LNCaP clone FGC (cell line): ENCODE measurements around the gene ATRIP.

Experiments
- DNase-seq: peaks from one replicate; pipeline ENCODE4 v3.0.0-alpha.2; 2011; ENCODE audit warnings: low read depth
- H3K4me3 ChIP-seq: 2 replicates; pipeline ENCODE4 v1.5.1; 2011; ENCODE audit warnings: mild to moderate bottlenecking, low read depth, low read length, control low read depth
- TF ChIP-seq, protein P1 (sequence below): IDR thresholded peaks from 2 replicates; pipeline ENCODE4 v1.5.1; 2012; ENCODE audit warnings: mild to moderate bottlenecking; ENCODE audit not compliant: control insufficient read depth, insufficient read depth; ENCODE audit errors: extremely low read depth

Gene ATRIP

DNA sequence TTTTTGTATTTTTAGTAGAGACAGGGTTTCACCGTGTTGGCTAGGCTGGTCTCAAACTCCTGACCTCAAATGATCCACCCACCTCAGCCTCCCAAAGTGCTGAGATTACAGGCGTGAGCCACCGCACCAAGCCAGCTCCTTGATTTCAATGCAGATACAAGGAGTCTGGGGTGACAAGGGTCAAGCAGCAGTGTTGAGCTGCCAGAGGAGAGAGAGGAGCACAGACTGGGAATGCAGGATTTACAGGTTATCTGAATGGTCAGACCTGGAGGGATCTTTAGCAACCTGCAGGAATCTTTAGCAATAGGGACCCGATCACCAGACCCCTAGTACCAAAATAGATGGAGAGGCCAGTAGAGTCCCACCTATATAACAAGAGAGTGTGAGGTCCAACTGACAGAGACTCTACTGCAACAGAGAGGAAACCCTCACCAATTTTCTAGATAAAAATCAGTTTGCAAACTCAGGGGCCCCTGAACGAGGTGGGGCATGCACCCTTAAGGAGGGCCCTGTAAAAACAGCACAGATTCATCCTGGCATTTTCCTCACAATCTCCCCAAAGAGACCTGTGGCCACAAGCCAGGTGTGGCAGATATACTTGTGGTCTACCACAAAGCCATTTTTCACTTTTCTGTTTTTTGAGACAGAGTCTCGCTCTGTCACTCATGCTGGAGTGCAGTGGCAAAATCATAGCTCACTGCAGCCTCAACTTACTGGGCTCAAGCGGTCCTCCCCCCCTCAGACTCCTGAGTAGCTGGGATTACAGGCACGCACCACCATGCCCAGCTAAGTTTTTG is 68.1 kb downstream of the ATRIP start:
- TF ChIP-seq, protein P1, sequence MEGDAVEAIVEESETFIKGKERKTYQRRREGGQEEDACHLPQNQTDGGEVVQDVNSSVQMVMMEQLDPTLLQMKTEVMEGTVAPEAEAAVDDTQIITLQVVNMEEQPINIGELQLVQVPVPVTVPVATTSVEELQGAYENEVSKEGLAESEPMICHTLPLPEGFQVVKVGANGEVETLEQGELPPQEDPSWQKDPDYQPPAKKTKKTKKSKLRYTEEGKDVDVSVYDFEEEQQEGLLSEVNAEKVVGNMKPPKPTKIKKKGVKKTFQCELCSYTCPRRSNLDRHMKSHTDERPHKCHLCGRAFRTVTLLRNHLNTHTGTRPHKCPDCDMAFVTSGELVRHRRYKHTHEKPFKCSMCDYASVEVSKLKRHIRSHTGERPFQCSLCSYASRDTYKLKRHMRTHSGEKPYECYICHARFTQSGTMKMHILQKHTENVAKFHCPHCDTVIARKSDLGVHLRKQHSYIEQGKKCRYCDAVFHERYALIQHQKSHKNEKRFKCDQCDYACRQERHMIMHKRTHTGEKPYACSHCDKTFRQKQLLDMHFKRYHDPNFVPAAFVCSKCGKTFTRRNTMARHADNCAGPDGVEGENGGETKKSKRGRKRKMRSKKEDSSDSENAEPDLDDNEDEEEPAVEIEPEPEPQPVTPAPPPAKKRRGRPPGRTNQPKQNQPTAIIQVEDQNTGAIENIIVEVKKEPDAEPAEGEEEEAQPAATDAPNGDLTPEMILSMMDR: no peak
- no peak for DNase-seq
- H3K4me3 ChIP-seq: no peak overlapping the region
